ENCODE results near the gene UNC13C. TPM values are rescaled to one million over a fixed set of nuclear protein-coding genes. Genes with fewer than 3 reads are reported as not detected.

The UNC13C gene
- total RNA-seq, 2 experiments from 2014 or later, result not detected

- ChIA-PET POLR2A (no interaction called here), CTCF (ENCODE audit: unreplicated experiment) (no interaction called here)
- DNase-seq (ENCODE audit: low spot score), result no peak
- Histone ChIP-seq H3K9me3 (ENCODE audit: low read length) (no peaks in the 10 kb centered on the region), H3K4me1 (ENCODE audit: insufficient read depth, low read length, poor library complexity, severe bottlenecking) (no peaks in the 10 kb centered on the region), H3K79me2 (ENCODE audit: insufficient read depth, low read depth, low read length) (no peaks in the 10 kb centered on the region), H2AFZ (ENCODE audit: low read length) (no peak overlapping the region), H3K4me3 (ENCODE audit: low read depth, low read length, poor library complexity, severe bottlenecking) (no peak overlapping the region), H3K36me3 (ENCODE audit: insufficient read depth, low read length) (no peaks in the 10 kb centered on the region), H4K20me1 (ENCODE audit: insufficient read depth, low read length) (no peaks in the 10 kb centered on the region), H3K4me2 (ENCODE audit: low read length) (no peak overlapping the region), H3K9me2 (ENCODE audit: insufficient read depth, low read length) (no peaks in the 10 kb centered on the region), H3K27ac (ENCODE audit: low read depth, low read length, poor library complexity, severe bottlenecking) (no peak overlapping the region)
- no peak for TF ChIP-seq EZH2phosphoT487 (IDR thresholded peaks at IDR 0.05; ENCODE audit: borderline replicate concordance, low read depth, low read length)
- TF ChIP-seq CTCF (conservative IDR thresholded peaks at IDR 0.05; ENCODE audit: low read length), result no peak
- intact Hi-C loops (cut with micrococcal nuclease; ENCODE audit: unreplicated experiment), result no loop called here
- BruUV-seq (replicated peaks), result no TSS peak
These were observed 130.8 kb downstream of the UNC13C start for GRCh38 chr15:54109014-54109413.

- Histone ChIP-seq H3K4me3 (ENCODE audit: low read depth, low read length, poor library complexity, severe bottlenecking) (no peak overlapping the region), H3K9me2 (ENCODE audit: insufficient read depth, low read length) (no peaks in the 10 kb centered on the region), H3K4me1 (ENCODE audit: insufficient read depth, low read length, poor library complexity, severe bottlenecking) (no peaks in the 10 kb centered on the region), H3K9me3 (ENCODE audit: low read length) (no peaks in the 10 kb centered on the region), H3K27ac (ENCODE audit: low read depth, low read length, poor library complexity, severe bottlenecking) (no peak overlapping the region), H4K20me1 (ENCODE audit: insufficient read depth, low read length) (no peaks in the 10 kb centered on the region), H3K36me3 (ENCODE audit: insufficient read depth, low read length) (no peaks in the 10 kb centered on the region), H3K79me2 (ENCODE audit: insufficient read depth, low read depth, low read length) (no peaks in the 10 kb centered on the region), H2AFZ (ENCODE audit: low read length) (no peak overlapping the region), H3K4me2 (ENCODE audit: low read length) (no peak overlapping the region)
- BruUV-seq (replicated peaks), result no TSS peak
- ChIA-PET POLR2A (no interaction called here), CTCF (ENCODE audit: unreplicated experiment) (no interaction called here)
- TF ChIP-seq EZH2phosphoT487 (IDR thresholded peaks at IDR 0.05; ENCODE audit: borderline replicate concordance, low read depth, low read length) (no peak), CTCF (conservative IDR thresholded peaks at IDR 0.05; ENCODE audit: low read length) (no peak)
- DNase-seq (ENCODE audit: low spot score), result no peak
- intact Hi-C loops (cut with micrococcal nuclease; ENCODE audit: unreplicated experiment), result no loop called here
These were observed 140.8 kb downstream of the UNC13C start for GRCh38 chr15:54119051-54119450.

DNA sequence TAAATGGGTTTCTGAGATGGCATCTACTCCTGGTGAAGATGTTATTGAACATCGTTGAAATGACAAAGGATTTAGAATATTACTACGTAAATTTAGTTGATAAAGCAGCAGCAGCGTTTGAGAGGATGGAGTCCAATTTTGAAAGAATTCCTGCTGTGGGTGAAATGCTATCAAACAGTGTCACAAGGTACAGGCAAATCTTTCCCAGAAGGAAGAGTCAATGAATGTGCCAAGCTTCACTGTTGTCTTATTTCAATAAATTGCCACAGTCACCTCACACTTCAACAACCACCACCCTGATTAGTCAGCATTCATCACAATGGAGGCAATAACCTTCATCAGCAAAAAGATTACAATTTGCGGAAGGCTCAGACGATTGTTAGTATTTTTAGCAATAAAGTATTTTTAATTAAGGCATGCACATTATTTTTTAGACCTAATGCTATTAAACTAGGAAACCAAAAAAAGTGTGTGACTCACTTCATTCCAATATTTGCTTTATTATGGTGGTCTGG, 142.8 kb downstream of the UNC13C start:
- H3K4me3 ChIP-seq (ENCODE audit: low read depth, low read length, poor library complexity, severe bottlenecking), result no peak overlapping the region
- intact Hi-C loops (cut with micrococcal nuclease; ENCODE audit: unreplicated experiment), result no loop called here
- POLR2A ChIA-PET, result no interaction called here
- TF ChIP-seq EZH2phosphoT487 (IDR thresholded peaks at IDR 0.05; ENCODE audit: borderline replicate concordance, low read depth, low read length) (no peak), CTCF (conservative IDR thresholded peaks at IDR 0.05; ENCODE audit: low read length) (no peak)
- no peak overlapping the region for H3K4me2 ChIP-seq (ENCODE audit: low read length)
- BruUV-seq (replicated peaks), result no TSS peak
- no peak for DNase-seq (ENCODE audit: low spot score)
- no peaks in the 10 kb centered on the region for H3K4me1 ChIP-seq (ENCODE audit: insufficient read depth, low read length, poor library complexity, severe bottlenecking)
- H3K9me2 ChIP-seq (ENCODE audit: insufficient read depth, low read length), result no peaks in the 10 kb centered on the region
- no peaks in the 10 kb centered on the region for H4K20me1 ChIP-seq (ENCODE audit: insufficient read depth, low read length)
- no peak overlapping the region for H2AFZ ChIP-seq (ENCODE audit: low read length)
- no peaks in the 10 kb centered on the region for H3K9me3 ChIP-seq (ENCODE audit: low read length)
- H3K79me2 ChIP-seq (ENCODE audit: insufficient read depth, low read depth, low read length), result no peaks in the 10 kb centered on the region
- CTCF ChIA-PET (ENCODE audit: unreplicated experiment), result no interaction called here
- no peaks in the 10 kb centered on the region for H3K36me3 ChIP-seq (ENCODE audit: insufficient read depth, low read length)
- H3K27ac ChIP-seq (ENCODE audit: low read depth, low read length, poor library complexity, severe bottlenecking), result no peak overlapping the region

Data from OCI-LY7 (cell line).